Ascending aorta (tissue), 2 donors: Measurements from ENCODE around the gene VPS37C. TPM values are rescaled to one million over a fixed set of nuclear protein-coding genes. Genes with fewer than 3 reads are reported as not detected.
"Not testable (repeated sequence)": the region's sequence is repeated elsewhere in the genome, so short reads cannot be mapped to it uniquely, and the experiment has no call there.

Experiments used
- DNase-seq, 2 donors: peaks; one replicate each; pipeline ENCODE4 v3.0.0-alpha.2; 2019; ENCODE audit warnings: low spot score in 2 of 2
- H3K27ac ChIP-seq, 2 donors: fragments of 200-600 bp; sonication (generic); one replicate each; pipeline ENCODE4 v1.5.1; 2016 to 2017; ENCODE audit warnings: mild to moderate bottlenecking in 1 of 2
- H3K27me3 ChIP-seq: fragments of 200-600 bp; sonication (generic); one replicate; pipeline ENCODE4 v1.5.1; 2017
- H3K36me3 ChIP-seq, 2 donors: fragments of 200-600 bp; sonication (generic); one replicate each; pipeline ENCODE4 v1.5.1; 2016
- H3K4me1 ChIP-seq, 2 donors: fragments of 200-600 bp; sonication (generic); one replicate each; pipeline ENCODE4 v1.5.1; 2016 to 2017; ENCODE audit warnings: mild to moderate bottlenecking in 1 of 2
- H3K4me3 ChIP-seq, 2 donors: fragments of 200-600 bp; sonication (generic); one replicate each; pipeline ENCODE4 v1.5.1; 2016 to 2017; ENCODE audit warnings: mild to moderate bottlenecking in 1 of 2
- H3K9me3 ChIP-seq, 2 donors: fragments of 200-600 bp; sonication (generic); one replicate each; pipeline ENCODE4 v1.5.1; 2016
- CTCF ChIP-seq, 3 experiments: fragments of 200-600 bp in 2 of 3; fragments of 450-650 bp in 1 of 3; sonication (generic) in 2 of 3; IDR thresholded peaks; one replicate each; pipeline ENCODE4 v1.5.1; 2016 to 2019; ENCODE audit warnings: antibody characterized with exemption in 3 of 3, mild to moderate bottlenecking in 1 of 3, moderate library complexity in 1 of 3
- intact Hi-C: fragments of 100-400 bp; cut with DNase I; formaldehyde crosslinking; loops from one replicate; pipeline ENCODE4 v1.15.1; 2023
- total RNA-seq: library from RNA; depleted of rRNA; stranded (reverse); fragments of >200 nt; gene quantifications from one replicate; pipeline ENCODE4 v1.1.0, GENCODE V29; 2016

The VPS37C gene
- total RNA-seq, 1 donor from 2014 or later = 25.8 TPM

DNA sequence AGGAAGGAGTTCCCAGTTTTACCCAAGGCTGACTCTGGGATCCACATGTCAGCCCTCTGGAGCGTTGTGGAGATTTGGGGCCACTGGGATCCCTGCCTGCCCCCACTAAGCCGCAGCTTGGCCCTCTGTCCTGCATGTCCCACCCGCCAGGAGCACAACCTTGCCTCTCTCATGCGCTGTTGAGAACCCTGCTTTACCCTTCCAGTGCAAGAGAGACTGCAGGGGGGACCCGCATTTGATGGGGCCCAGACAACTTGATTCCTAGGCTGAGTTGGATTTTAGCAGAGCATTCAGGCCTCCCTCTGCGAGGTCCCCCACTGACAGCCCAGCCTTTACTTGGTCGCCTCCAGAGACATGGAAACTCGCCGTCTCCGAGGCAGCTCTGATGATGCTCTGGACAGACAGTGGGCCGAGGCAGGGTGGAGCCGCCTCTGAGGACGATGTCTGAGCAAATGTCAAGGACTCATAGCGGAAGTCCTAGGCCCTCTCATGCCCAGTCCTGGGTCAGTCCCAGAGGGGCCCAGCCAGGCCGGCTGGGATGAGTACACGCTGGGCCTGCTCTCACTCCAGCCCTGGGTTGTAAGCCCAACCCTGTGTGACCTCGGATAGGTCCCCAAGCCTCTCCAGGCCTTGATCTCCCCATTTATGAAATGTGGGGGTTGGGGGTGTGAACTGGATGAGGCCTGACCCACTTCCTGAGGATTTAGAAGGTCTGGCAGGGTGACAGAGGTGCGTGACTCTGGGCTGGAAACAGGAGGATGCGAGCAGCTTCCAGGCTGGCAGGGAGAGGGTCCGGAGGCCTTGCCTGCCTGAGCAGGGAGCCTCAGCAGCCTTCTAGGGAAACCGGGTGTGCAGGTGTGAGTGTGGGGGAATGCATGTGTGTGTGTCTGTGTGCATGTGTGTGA, 58.3 kb downstream of the VPS37C start:
- no peaks in the 10 kb centered on the region for H3K27me3 ChIP-seq
- H3K27ac ChIP-seq = no peak overlapping the region
- no peaks in the 10 kb centered on the region for H3K36me3 ChIP-seq
- H3K4me3 ChIP-seq = no peak overlapping the region
- H3K4me1 ChIP-seq = no peaks in the 10 kb centered on the region
- TF ChIP-seq CTCF (IDR thresholded peaks at IDR 0.05) = no peak
- DNase-seq = no peak
- H3K9me3 ChIP-seq = no peaks in the 10 kb centered on the region
- intact Hi-C loops = no loop called here

DNA sequence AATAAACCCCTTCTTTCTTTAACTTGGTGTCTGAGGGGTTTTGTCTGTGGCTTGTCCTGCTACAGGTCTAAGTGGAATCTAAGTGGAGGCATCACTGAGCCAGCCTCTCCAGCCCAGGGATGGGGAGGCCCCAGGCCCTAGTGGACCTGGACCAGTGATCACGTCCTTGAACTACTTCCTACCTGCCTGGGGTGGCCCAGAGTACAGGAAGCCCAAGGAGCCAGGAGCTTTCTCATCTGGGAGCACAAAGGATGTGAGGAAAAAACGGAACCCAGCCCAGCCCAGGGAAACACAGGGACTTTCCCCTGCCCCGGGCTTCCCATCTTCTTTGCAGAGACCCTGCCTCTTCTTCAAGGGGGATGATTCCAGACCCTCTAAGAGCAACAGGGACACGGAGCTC, 62.4 kb downstream of the VPS37C start:
- no peak overlapping the region for H3K27ac ChIP-seq
- H3K27me3 ChIP-seq = no peaks in the 10 kb centered on the region
- no peaks in the 10 kb centered on the region for H3K36me3 ChIP-seq
- no peak overlapping the region for H3K4me3 ChIP-seq
- H3K9me3 ChIP-seq = no peaks in the 10 kb centered on the region
- no peak for TF ChIP-seq CTCF (IDR thresholded peaks at IDR 0.05)
- intact Hi-C loops = no loop called here
- no peak for DNase-seq
- no peaks in the 10 kb centered on the region for H3K4me1 ChIP-seq

GRCh38 chr11:61098261-61098660, 63.0 kb downstream of the VPS37C start:
- H3K36me3 ChIP-seq, H3K27me3 ChIP-seq, H3K27ac ChIP-seq, intact Hi-C loops, H3K4me3 ChIP-seq, H3K9me3 ChIP-seq, H3K4me1 ChIP-seq, DNase-seq: not testable (repeated sequence)

- intact Hi-C loops = no loop called here
- H3K4me3 ChIP-seq = no peak overlapping the region
- no peaks in the 10 kb centered on the region for H3K9me3 ChIP-seq
- H3K36me3 ChIP-seq = no peaks in the 10 kb centered on the region
- H3K4me1 ChIP-seq = no peaks in the 10 kb centered on the region
- no peak for DNase-seq
- TF ChIP-seq CTCF (IDR thresholded peaks at IDR 0.05) = no peak
- H3K27ac ChIP-seq = no peak overlapping the region
- H3K27me3 ChIP-seq = no peaks in the 10 kb centered on the region
Measured at GRCh38 chr11:61095021-61095420, 66.2 kb downstream of the VPS37C start.

GRCh38 chr11:61094167-61094566, 67.1 kb downstream of the VPS37C start:
- DNase-seq, H3K36me3 ChIP-seq, H3K27me3 ChIP-seq, H3K27ac ChIP-seq, H3K9me3 ChIP-seq, H3K4me3 ChIP-seq, H3K4me1 ChIP-seq, intact Hi-C loops: not testable (repeated sequence)

DNA sequence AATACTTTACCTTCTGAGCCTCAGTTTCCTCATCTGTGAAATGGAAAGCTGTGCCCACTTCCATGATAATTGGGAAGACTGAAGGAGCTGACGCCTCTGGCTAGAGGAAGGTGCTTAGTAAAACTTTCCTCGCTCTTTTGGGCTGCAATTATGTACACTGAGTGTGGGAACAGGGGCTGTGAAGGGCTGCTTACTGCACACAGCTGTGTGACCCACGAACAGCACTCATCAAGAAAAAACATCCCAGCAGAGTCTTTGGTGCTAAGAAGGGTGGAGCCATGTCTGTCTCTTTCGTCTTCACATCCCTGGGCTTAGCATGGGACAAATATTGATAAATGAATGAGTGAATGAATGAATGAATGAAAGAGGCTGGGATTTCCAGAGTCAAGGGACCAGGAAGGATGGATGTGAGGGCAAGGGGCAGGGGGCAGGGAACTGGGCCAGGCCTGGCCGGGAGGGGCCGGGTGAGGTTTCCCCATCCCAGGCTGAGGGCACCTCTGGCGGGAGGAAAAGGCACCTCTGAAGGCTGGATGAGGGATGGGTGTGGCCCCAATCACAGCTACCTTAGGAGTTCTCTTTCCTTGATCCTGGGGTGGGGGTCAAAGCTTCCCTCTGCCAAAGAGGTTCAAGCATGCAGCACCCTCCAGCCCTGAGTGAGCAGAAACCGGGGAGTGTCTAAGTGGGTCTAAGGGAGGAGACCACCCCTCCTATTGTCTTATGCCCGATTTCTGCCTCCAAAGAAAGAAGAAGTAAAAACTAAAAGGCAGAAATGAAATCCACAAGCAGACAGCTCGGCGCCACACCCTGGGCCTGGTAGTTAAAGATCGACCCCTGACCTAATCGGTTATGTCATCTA, 68.1 kb downstream of the VPS37C start:
- no peaks in the 10 kb centered on the region for H3K36me3 ChIP-seq
- no peaks in the 10 kb centered on the region for H3K4me1 ChIP-seq
- no peak for TF ChIP-seq CTCF (IDR thresholded peaks at IDR 0.05)
- no peak overlapping the region for H3K4me3 ChIP-seq
- no peak overlapping the region for H3K27ac ChIP-seq
- no peaks in the 10 kb centered on the region for H3K27me3 ChIP-seq
- intact Hi-C loops = no loop called here
- H3K9me3 ChIP-seq = no peaks in the 10 kb centered on the region
- DNase-seq = no peak
